Breast epithelium (tissue), 4 donors: ENCODE results near the gene ERAS. TPM values are rescaled to one million over a fixed set of nuclear protein-coding genes. Genes with fewer than 3 reads are reported as not detected.

Experiments used
- DNase-seq, 2 donors: peaks; one replicate each; pipeline ENCODE4 v3.0.0-alpha.2; 2019; ENCODE audit warnings: low spot score in 2 of 2
- H3K27ac ChIP-seq, 2 donors: fragments of 200-600 bp; sonication (generic) in 1 of 2; one replicate each; pipeline ENCODE4 v1.5.1; 2016 to 2019; ENCODE audit warnings: mild to moderate bottlenecking in 1 of 2
- H3K27me3 ChIP-seq, 2 donors: fragments of 200-600 bp; sonication (generic) in 1 of 2; one replicate each; pipeline versions ENCODE4 v1.5.1 to v1.6.0; 2017 to 2019; ENCODE audit warnings: control low read depth in 1 of 2, mild to moderate bottlenecking in 1 of 2
- H3K36me3 ChIP-seq: fragments of 200-600 bp; one replicate; pipeline ENCODE4 v1.5.1; 2019
- H3K4me1 ChIP-seq, 2 donors: fragments of 200-600 bp; sonication (generic); one replicate each; pipeline ENCODE4 v1.5.1; 2016 to 2019; ENCODE audit warnings: control low read depth in 1 of 2
- H3K4me3 ChIP-seq, 3 donors: fragments of 200-600 bp; sonication (generic); 1 replicate in 2 of 3; 2 replicates in 1 of 3; pipeline ENCODE4 v1.5.1; 2016 to 2019; ENCODE audit warnings: mild to moderate bottlenecking in 3 of 3, moderate library complexity in 2 of 3
- H3K9me3 ChIP-seq, 2 donors: fragments of 200-600 bp; sonication (generic) in 1 of 2; one replicate each; pipeline ENCODE4 v1.5.1; 2016 to 2019; ENCODE audit warnings: control low read depth in 1 of 2
- POLR2A ChIP-seq: fragments of 450-650 bp; IDR thresholded peaks from one replicate; pipeline ENCODE4 v1.6.1; 2016; ENCODE audit warnings: antibody characterized with exemption, mild to moderate bottlenecking, moderate library complexity
- POLR2AphosphoS5 ChIP-seq, 3 donors: sonication (generic); formaldehyde crosslinking; IDR thresholded peaks; one replicate each; pipeline ENCODE4 v1.6.1; 2017; ENCODE audit warnings: antibody characterized with exemption in 3 of 3
- intact Hi-C: fragments of 100-400 bp; cut with DNase I; formaldehyde crosslinking; loops from one replicate; pipeline ENCODE4 v1.15.1; 2023; ENCODE audit warnings: low total_unique reads
- total RNA-seq, 3 donors: library from RNA; depleted of rRNA; stranded (reverse); fragments of >200 nt; gene quantifications; one replicate each; pipeline ENCODE4 v1.1.0, GENCODE V29; 2016
- TF ChIP-seq, protein P1 (sequence below), 3 donors: fragments of 450-650 bp; IDR thresholded peaks; one replicate each; pipeline ENCODE4 v1.5.1; 2016 to 2017; ENCODE audit warnings: antibody characterized with exemption in 3 of 3, mild to moderate bottlenecking in 3 of 3, moderate library complexity in 3 of 3

The ERAS gene
- total RNA-seq, 3 donors from 2014 or later: 0.73 TPM; not detected in 2

DNA sequence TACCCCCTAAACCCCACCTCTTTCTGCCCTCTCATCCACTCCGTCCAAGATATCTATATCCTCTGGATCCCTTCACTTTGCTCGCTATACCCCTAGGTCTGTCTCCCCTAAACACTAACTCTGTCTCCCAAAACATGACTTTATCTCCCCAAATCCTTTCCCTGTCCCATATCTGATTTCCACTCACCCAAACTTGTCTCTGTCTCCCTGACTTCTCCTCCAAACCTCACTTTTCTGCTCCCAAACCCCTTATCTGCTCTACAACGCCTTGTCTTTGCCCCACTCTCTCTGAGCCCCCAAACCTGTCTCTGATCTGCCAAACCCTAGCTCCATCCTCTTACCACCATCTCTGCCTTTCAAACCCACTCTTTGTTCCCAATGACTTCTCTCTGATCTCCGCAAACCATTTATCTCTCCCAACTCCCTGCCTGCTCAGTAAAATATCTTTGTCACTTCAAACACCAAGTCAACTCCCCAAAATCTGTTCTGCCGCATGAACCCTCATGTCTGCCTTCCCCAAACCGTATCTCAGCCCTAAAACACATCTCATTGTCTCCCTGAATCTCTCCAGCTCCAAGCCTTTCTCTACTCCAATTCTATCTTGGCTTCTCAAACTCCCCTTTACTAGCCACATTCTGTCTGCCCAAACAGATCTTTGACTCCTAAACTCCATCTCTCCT lies 39.3 kb upstream of the ERAS start:
- H3K27me3 ChIP-seq: peaks cover 0 to 63% of the 10 kb centered on the region in 2 donors
- DNase-seq: no peak
- no peak overlapping the region for H3K4me3 ChIP-seq
- no peaks in the 10 kb centered on the region for H3K9me3 ChIP-seq
- H3K4me1 ChIP-seq: no peaks in the 10 kb centered on the region
- TF ChIP-seq POLR2AphosphoS5 (IDR thresholded peaks at IDR 0.05) (no peak), POLR2A (no peak)
- TF ChIP-seq, protein P1, sequence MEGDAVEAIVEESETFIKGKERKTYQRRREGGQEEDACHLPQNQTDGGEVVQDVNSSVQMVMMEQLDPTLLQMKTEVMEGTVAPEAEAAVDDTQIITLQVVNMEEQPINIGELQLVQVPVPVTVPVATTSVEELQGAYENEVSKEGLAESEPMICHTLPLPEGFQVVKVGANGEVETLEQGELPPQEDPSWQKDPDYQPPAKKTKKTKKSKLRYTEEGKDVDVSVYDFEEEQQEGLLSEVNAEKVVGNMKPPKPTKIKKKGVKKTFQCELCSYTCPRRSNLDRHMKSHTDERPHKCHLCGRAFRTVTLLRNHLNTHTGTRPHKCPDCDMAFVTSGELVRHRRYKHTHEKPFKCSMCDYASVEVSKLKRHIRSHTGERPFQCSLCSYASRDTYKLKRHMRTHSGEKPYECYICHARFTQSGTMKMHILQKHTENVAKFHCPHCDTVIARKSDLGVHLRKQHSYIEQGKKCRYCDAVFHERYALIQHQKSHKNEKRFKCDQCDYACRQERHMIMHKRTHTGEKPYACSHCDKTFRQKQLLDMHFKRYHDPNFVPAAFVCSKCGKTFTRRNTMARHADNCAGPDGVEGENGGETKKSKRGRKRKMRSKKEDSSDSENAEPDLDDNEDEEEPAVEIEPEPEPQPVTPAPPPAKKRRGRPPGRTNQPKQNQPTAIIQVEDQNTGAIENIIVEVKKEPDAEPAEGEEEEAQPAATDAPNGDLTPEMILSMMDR (IDR thresholded peaks at IDR 0.05): no peak
- H3K27ac ChIP-seq: no peak overlapping the region
- H3K36me3 ChIP-seq: no peaks in the 10 kb centered on the region
- intact Hi-C loops: no loop called here

DNA sequence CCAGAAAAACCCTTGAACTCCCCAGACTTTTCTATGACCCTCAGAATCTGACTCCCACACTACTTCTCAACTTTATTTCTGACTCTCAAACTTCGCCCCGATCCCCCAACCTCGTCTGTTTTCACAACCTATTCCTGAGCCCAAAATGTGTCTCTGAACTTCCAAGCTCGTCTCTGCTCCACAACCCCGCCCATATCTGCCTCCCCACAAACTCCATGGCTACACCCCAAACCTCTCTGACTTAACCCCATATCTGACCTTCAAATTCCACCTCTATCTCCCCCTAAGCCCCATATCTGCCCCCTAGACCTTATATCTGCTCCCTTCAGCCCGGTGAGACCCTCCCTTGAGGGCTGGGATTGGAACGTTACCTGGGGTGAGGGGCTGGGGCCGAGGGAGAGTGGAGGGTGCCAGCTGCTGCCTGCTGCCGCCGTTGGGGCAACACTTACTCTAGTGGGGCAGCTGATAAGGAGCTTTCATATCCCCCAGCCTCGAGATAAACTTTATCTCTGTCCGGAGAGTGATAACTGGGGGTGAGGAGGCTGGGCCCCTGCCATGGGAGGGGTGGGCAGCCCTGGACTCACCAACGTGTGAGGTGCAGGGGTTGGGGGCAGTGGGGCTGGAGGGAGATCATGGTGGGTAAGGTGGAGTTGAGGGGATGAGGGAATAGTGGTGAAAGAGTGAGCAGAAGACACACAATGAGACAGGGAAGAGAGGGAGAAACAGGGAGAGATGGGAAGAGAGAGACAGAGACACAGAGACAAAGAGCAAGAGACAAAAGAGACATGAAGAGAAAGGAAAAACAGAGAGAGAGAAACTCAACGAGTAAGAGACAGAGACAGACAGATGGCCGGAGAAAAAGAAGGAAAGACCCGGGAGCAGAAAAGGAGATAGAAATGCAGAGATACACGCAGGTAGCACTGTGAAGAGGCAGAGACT lies 38.5 kb upstream of the ERAS start:
- Histone ChIP-seq H3K36me3 (no peaks in the 10 kb centered on the region), H3K4me3 (no peak overlapping the region), H3K27me3 (peaks cover 0 to 63% of the 10 kb centered on the region in 2 donors), H3K4me1 (no peaks in the 10 kb centered on the region), H3K9me3 (no peaks in the 10 kb centered on the region), H3K27ac (no peak overlapping the region)
- intact Hi-C loops: no loop called here
- TF ChIP-seq POLR2AphosphoS5 (IDR thresholded peaks at IDR 0.05): no peak
- TF ChIP-seq, protein P1 (IDR thresholded peaks at IDR 0.05): no peak
- no peak for TF ChIP-seq POLR2A
- DNase-seq: no peak

GRCh38 chrX:48789366-48790220 lies 36.7 kb upstream of the ERAS start:
- Histone ChIP-seq H3K9me3 (no peaks in the 10 kb centered on the region), H3K4me3 (no peak overlapping the region), H3K27ac (no peak overlapping the region), H3K27me3 (peaks cover 0 to 69% of the 10 kb centered on the region in 2 donors), H3K4me1 (no peaks in the 10 kb centered on the region), H3K36me3 (no peaks in the 10 kb centered on the region)
- intact Hi-C loops: no loop called here
- DNase-seq: no peak
- TF ChIP-seq POLR2AphosphoS5 (IDR thresholded peaks at IDR 0.05) (no peak), POLR2A (no peak)
- TF ChIP-seq, protein P1 (IDR thresholded peaks at IDR 0.05): no peak

GRCh38 chrX:48790477-48790876 lies 35.8 kb upstream of the ERAS start:
- Histone ChIP-seq H3K9me3 (no peaks in the 10 kb centered on the region), H3K36me3 (no peaks in the 10 kb centered on the region), H3K27ac (no peak overlapping the region), H3K27me3 (peaks cover 0 to 71% of the 10 kb centered on the region in 2 donors), H3K4me1 (no peaks in the 10 kb centered on the region), H3K4me3 (no peak overlapping the region)
- TF ChIP-seq POLR2A (no peak), POLR2AphosphoS5 (IDR thresholded peaks at IDR 0.05) (no peak)
- TF ChIP-seq, protein P1 (IDR thresholded peaks at IDR 0.05): no peak
- intact Hi-C loops: no loop called here
- DNase-seq: no peak
